Cardiac muscle cell (in vitro differentiated cells and primary cell): Measurements from ENCODE around the gene PRMT9. TPM values are rescaled to one million over a fixed set of nuclear protein-coding genes. Genes with fewer than 3 reads are reported as not detected.

Experiments
- DNase-seq, 2 donors: peaks; one replicate each; pipeline versions ENCODE4 v3.0.0 to v3.0.0-alpha.2; 2010 to 2017; ENCODE audit warnings: low read depth in 1 of 2, low spot score in 1 of 2
- H3K27ac ChIP-seq: fragments of 200-600 bp; sonication (generic); 2 replicates; pipeline ENCODE4 v1.5.1; 2016
- H3K27me3 ChIP-seq: fragments of 200-600 bp; sonication (generic); 2 replicates; pipeline ENCODE4 v1.6.0; 2016; ENCODE audit warnings: control low read depth
- H3K36me3 ChIP-seq: fragments of 200-600 bp; sonication (generic); 2 replicates; pipeline ENCODE4 v1.5.1; 2016; ENCODE audit warnings: control low read depth
- H3K4me1 ChIP-seq: fragments of 200-600 bp; sonication (generic); 2 replicates; pipeline ENCODE4 v1.8.1; 2017; ENCODE audit warnings: low read depth, mild to moderate bottlenecking, mixed run types
- H3K4me3 ChIP-seq: fragments of 200-600 bp; sonication (generic); 2 replicates; pipeline ENCODE4 v1.5.1; 2016; ENCODE audit warnings: mild to moderate bottlenecking
- H3K9me3 ChIP-seq: fragments of 200-600 bp; sonication (generic); 2 replicates; pipeline ENCODE4 v1.5.1; 2017; ENCODE audit warnings: low read depth, mild to moderate bottlenecking, control low read depth
- polyA plus RNA-seq: library from polyadenylated mRNA; unstranded; fragments of >200 nt; fragmentation: Nextera tagmentation; extraction: Ambion mirVana; gene quantifications from 2 replicates; pipeline ENCODE4 v1.2.1, GENCODE V29; 2016
- total RNA-seq: library from RNA; depleted of rRNA; stranded (reverse); fragments of >200 nt; gene quantifications from 2 replicates; pipeline ENCODE4 v1.2.3, GENCODE V29; 2016
- TF ChIP-seq, protein P1 (sequence below): IDR thresholded peaks from 2 replicates; pipeline ENCODE4 v1.5.1; 2012; ENCODE audit warnings: low read depth, mild to moderate bottlenecking, low read length

Gene PRMT9
- total and polyA plus RNA-seq, 2 experiments from 2014 or later, result 7.3 to 7.7 TPM

DNA sequence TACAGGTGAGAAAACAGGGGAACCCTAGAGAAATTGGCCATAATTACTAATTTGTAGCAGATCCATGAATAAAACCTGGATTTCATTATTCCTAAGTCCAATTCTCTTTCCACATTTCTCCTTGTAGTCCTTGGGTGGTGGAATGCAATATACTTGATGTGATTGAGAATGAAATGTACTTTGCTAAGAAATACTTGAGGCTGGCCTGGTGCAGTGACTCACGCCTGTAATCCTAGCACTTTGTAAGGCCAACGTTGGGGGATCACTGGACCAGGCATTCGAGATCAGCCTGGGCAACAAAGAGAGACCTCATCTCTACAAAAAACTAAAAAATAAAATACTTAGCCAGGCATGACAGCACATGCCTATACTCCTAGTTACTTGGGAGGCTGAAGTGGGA is 50.9 kb downstream of the PRMT9 start:
- DNase-seq, result no peak
- Histone ChIP-seq H3K27me3 (no peaks in the 10 kb centered on the region), H3K27ac (no peak overlapping the region), H3K4me1 (no peaks in the 10 kb centered on the region), H3K9me3 (no peaks in the 10 kb centered on the region), H3K4me3 (no peak overlapping the region), H3K36me3 (peaks cover 68% of the 10 kb centered on the region)
- TF ChIP-seq, protein P1, sequence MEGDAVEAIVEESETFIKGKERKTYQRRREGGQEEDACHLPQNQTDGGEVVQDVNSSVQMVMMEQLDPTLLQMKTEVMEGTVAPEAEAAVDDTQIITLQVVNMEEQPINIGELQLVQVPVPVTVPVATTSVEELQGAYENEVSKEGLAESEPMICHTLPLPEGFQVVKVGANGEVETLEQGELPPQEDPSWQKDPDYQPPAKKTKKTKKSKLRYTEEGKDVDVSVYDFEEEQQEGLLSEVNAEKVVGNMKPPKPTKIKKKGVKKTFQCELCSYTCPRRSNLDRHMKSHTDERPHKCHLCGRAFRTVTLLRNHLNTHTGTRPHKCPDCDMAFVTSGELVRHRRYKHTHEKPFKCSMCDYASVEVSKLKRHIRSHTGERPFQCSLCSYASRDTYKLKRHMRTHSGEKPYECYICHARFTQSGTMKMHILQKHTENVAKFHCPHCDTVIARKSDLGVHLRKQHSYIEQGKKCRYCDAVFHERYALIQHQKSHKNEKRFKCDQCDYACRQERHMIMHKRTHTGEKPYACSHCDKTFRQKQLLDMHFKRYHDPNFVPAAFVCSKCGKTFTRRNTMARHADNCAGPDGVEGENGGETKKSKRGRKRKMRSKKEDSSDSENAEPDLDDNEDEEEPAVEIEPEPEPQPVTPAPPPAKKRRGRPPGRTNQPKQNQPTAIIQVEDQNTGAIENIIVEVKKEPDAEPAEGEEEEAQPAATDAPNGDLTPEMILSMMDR, result no peak

GRCh38 chr4:147629783-147630730 is 53.9 kb downstream of the PRMT9 start:
- no peaks in the 10 kb centered on the region for H3K4me1 ChIP-seq
- TF ChIP-seq, protein P1, result no peak
- no peak overlapping the region for H3K27ac ChIP-seq
- no peak overlapping the region for H3K4me3 ChIP-seq
- no peak for DNase-seq
- H3K27me3 ChIP-seq, result no peaks in the 10 kb centered on the region
- H3K9me3 ChIP-seq, result no peaks in the 10 kb centered on the region
- peaks cover 69% of the 10 kb centered on the region for H3K36me3 ChIP-seq

- DNase-seq, result no peak
- H3K27ac ChIP-seq, result no peak overlapping the region
- H3K9me3 ChIP-seq, result no peaks in the 10 kb centered on the region
- H3K27me3 ChIP-seq, result no peaks in the 10 kb centered on the region
- H3K36me3 ChIP-seq, result peaks cover 73% of the 10 kb centered on the region
- H3K4me3 ChIP-seq, result no peak overlapping the region
- H3K4me1 ChIP-seq, result no peaks in the 10 kb centered on the region
- TF ChIP-seq, protein P1, result no peak
Measured at GRCh38 chr4:147628415-147628814, 55.5 kb downstream of the PRMT9 start.

- H3K27me3 ChIP-seq, result no peaks in the 10 kb centered on the region
- H3K27ac ChIP-seq, result no peak overlapping the region
- DNase-seq, result no peak
- peaks cover 65% of the 10 kb centered on the region for H3K36me3 ChIP-seq
- H3K4me1 ChIP-seq, result no peaks in the 10 kb centered on the region
- H3K9me3 ChIP-seq, result no peaks in the 10 kb centered on the region
- TF ChIP-seq, protein P1, result no peak
- no peak overlapping the region for H3K4me3 ChIP-seq
Measured at GRCh38 chr4:147626903-147627302, 57.1 kb downstream of the PRMT9 start.

GRCh38 chr4:147625733-147626132 is 58.2 kb downstream of the PRMT9 start:
- no peaks in the 10 kb centered on the region for H3K4me1 ChIP-seq
- no peak overlapping the region for H3K4me3 ChIP-seq
- H3K36me3 ChIP-seq, result peaks cover 59% of the 10 kb centered on the region
- TF ChIP-seq, protein P1, result no peak
- no peaks in the 10 kb centered on the region for H3K9me3 ChIP-seq
- DNase-seq, result no peak
- no peak overlapping the region for H3K27ac ChIP-seq
- no peaks in the 10 kb centered on the region for H3K27me3 ChIP-seq
